Uterus (tissue), 4 donors: Measurements from ENCODE around the gene MTMR1. TPM values are rescaled to one million over a fixed set of nuclear protein-coding genes. Genes with fewer than 3 reads are reported as not detected.

Experiments used
- DNase-seq, 2 donors: peaks; one replicate each; pipeline ENCODE4 v3.0.0-alpha.2; 2019 to 2020
- H3K27ac ChIP-seq, 2 donors: fragments of 200-600 bp; sonication (generic); 1 replicate in 1 of 2; 2 replicates in 1 of 2; pipeline ENCODE4 v1.5.1; 2016 to 2018
- H3K27me3 ChIP-seq, 2 donors: fragments of 200-600 bp; sonication (generic); one replicate each; pipeline ENCODE4 v1.5.1; 2018 to 2019; ENCODE audit warnings: control low read depth in 1 of 2
- H3K36me3 ChIP-seq, 2 donors: fragments of 200-600 bp; sonication (generic); one replicate each; pipeline ENCODE4 v1.5.1; 2019; ENCODE audit warnings: control low read depth in 1 of 2
- H3K4me1 ChIP-seq, 2 donors: fragments of 200-600 bp; sonication (generic); one replicate each; pipeline ENCODE4 v1.5.1; 2018 to 2019; ENCODE audit warnings: control low read depth in 1 of 2
- H3K4me3 ChIP-seq, 2 donors: fragments of 200-600 bp; sonication (generic); 1 replicate in 1 of 2; 2 replicates in 1 of 2; pipeline ENCODE4 v1.5.1; 2018 to 2019; ENCODE audit warnings: mild to moderate bottlenecking in 1 of 2
- H3K9me3 ChIP-seq, 2 donors: fragments of 200-600 bp; sonication (generic); one replicate each; pipeline ENCODE4 v1.5.1; 2019; ENCODE audit warnings: control low read depth in 1 of 2
- CTCF ChIP-seq, 4 experiments: fragments of 200-600 bp in 2 of 4; fragments of 450-650 bp in 2 of 4; sonication (generic) in 2 of 4; IDR thresholded peaks; one replicate each; pipeline ENCODE4 v1.5.1; 2016 to 2019; ENCODE audit warnings: antibody characterized with exemption in 4 of 4, mild to moderate bottlenecking in 2 of 4, moderate library complexity in 1 of 4
- POLR2A ChIP-seq, 2 donors: fragments of 450-650 bp; IDR thresholded peaks; one replicate each; pipeline ENCODE4 v1.6.1; 2016; ENCODE audit warnings: antibody characterized with exemption in 2 of 2, mild to moderate bottlenecking in 1 of 2, moderate library complexity in 1 of 2
- intact Hi-C: fragments of 100-400 bp; cut with DNase I; formaldehyde crosslinking; loops from one replicate; pipeline ENCODE4 v1.15.1; 2023; ENCODE audit warnings: low total_unique reads
- total RNA-seq, 4 donors: library from RNA; depleted of rRNA in 3 of 4; stranded (reverse); fragments of >200 nt in 3 of 4; gene quantifications; one replicate each; pipeline versions ENCODE4 v1.1.0 to v1.2.4, GENCODE V29; 2014 to 2023
- donor health status: DM: yes; HTN: yes; CAD: no.

MTMR1 gene
- total RNA-seq, 4 donors from 2014 or later = 1.2 to 32.1 (median 20.6) TPM

- no peaks in the 10 kb centered on the region for H3K4me1 ChIP-seq
- no peak overlapping the region for H3K27ac ChIP-seq
- no peak for TF ChIP-seq CTCF (IDR thresholded peaks at IDR 0.05)
- TF ChIP-seq POLR2A (IDR thresholded peaks at IDR 0.05) = no peak
- H3K4me3 ChIP-seq = no peak overlapping the region
- no peaks in the 10 kb centered on the region for H3K36me3 ChIP-seq
- DNase-seq = no peak
- no peaks in the 10 kb centered on the region for H3K9me3 ChIP-seq
- intact Hi-C loops = no loop called here
- no peaks in the 10 kb centered on the region for H3K27me3 ChIP-seq
These were observed 58.9 kb downstream of the MTMR1 start for GRCh38 chrX:150752124-150752523.

- no peak for DNase-seq
- Histone ChIP-seq H3K27ac (no peak overlapping the region), H3K27me3 (no peaks in the 10 kb centered on the region), H3K36me3 (no peaks in the 10 kb centered on the region), H3K4me3 (no peak overlapping the region), H3K9me3 (no peaks in the 10 kb centered on the region), H3K4me1 (no peaks in the 10 kb centered on the region)
- TF ChIP-seq POLR2A (IDR thresholded peaks at IDR 0.05) (no peak), CTCF (IDR thresholded peaks at IDR 0.05) (no peak)
- intact Hi-C loops = no loop called here
These were observed 60.2 kb downstream of the MTMR1 start for GRCh38 chrX:150753357-150753756.

GRCh38 chrX:150753968-150754367 lies 60.8 kb downstream of the MTMR1 start:
- Histone ChIP-seq H3K36me3 (no peaks in the 10 kb centered on the region), H3K4me3 (no peak overlapping the region), H3K27me3 (no peaks in the 10 kb centered on the region), H3K4me1 (no peaks in the 10 kb centered on the region), H3K9me3 (no peaks in the 10 kb centered on the region), H3K27ac (no peak overlapping the region)
- DNase-seq = no peak
- no peak for TF ChIP-seq POLR2A (IDR thresholded peaks at IDR 0.05)
- no peak for TF ChIP-seq CTCF (IDR thresholded peaks at IDR 0.05)
- intact Hi-C loops = no loop called here

GRCh38 chrX:150757371-150757770 lies 64.2 kb downstream of the MTMR1 start:
- Histone ChIP-seq H3K4me3 (no peak overlapping the region), H3K9me3 (no peaks in the 10 kb centered on the region), H3K27ac (no peak overlapping the region), H3K36me3 (no peaks in the 10 kb centered on the region), H3K4me1 (no peaks in the 10 kb centered on the region), H3K27me3 (no peaks in the 10 kb centered on the region)
- no peak for DNase-seq
- intact Hi-C loops = no loop called here
- no peak for TF ChIP-seq POLR2A (IDR thresholded peaks at IDR 0.05)
- TF ChIP-seq CTCF (IDR thresholded peaks at IDR 0.05) = no peak

GRCh38 chrX:150759568-150760416 lies 66.6 kb downstream of the MTMR1 start:
- Histone ChIP-seq H3K9me3 (no peaks in the 10 kb centered on the region), H3K36me3 (no peaks in the 10 kb centered on the region), H3K4me1 (no peaks in the 10 kb centered on the region), H3K27me3 (no peaks in the 10 kb centered on the region), H3K27ac (no peak overlapping the region), H3K4me3 (no peak overlapping the region)
- TF ChIP-seq POLR2A (IDR thresholded peaks at IDR 0.05) (no peak), CTCF (IDR thresholded peaks at IDR 0.05) (no peak)
- no peak for DNase-seq
- intact Hi-C loops = no loop called here
